Right atrium auricular region (tissue), 2 donors: Measurements from ENCODE around the gene TAP1. TPM values are rescaled to one million over a fixed set of nuclear protein-coding genes. Genes with fewer than 3 reads are reported as not detected.
A peak's percentile ranks its signal among the peaks of the same experiment; 100 is the strongest.

Experiments
- DNase-seq: peaks from one replicate; pipeline ENCODE4 v3.0.0-alpha.2; 2019; ENCODE audit warnings: low spot score
- H3K27ac ChIP-seq, 2 donors: fragments of 200-600 bp; sonication (generic); 1 replicate in 1 of 2; 2 replicates in 1 of 2; pipeline ENCODE4 v1.5.1; 2016 to 2019
- H3K27me3 ChIP-seq, 2 donors: fragments of 200-600 bp; sonication (generic); one replicate each; pipeline versions ENCODE4 v1.5.1 to v1.6.0; 2017 to 2019
- H3K36me3 ChIP-seq: fragments of 200-600 bp; sonication (generic); one replicate; pipeline ENCODE4 v1.5.1; 2016
- H3K4me1 ChIP-seq, 2 donors: fragments of 200-600 bp; sonication (generic); one replicate each; pipeline versions ENCODE4 v1.5.1 to v1.6.0; 2017 to 2019
- H3K4me3 ChIP-seq, 2 donors: fragments of 200-600 bp; sonication (generic); 1 replicate in 1 of 2; 2 replicates in 1 of 2; pipeline ENCODE4 v1.5.1; 2017 to 2019; ENCODE audit warnings: mild to moderate bottlenecking in 1 of 2, moderate library complexity in 1 of 2
- H3K9me3 ChIP-seq, 2 donors: fragments of 200-600 bp; sonication (generic); one replicate each; pipeline ENCODE4 v1.5.1; 2019
- total RNA-seq, 2 donors: library from RNA; depleted of rRNA; stranded (reverse); fragments of >200 nt; gene quantifications; one replicate each; pipeline ENCODE4 v1.1.0, GENCODE V29; 2016
- TF ChIP-seq, protein P1 (sequence below), 2 donors: fragments of 200-600 bp; sonication (generic); IDR thresholded peaks; one replicate each; pipeline ENCODE4 v1.5.1; 2019; ENCODE audit warnings: antibody characterized with exemption in 2 of 2

The TAP1 gene
- total RNA-seq, 2 donors from 2014 or later: 11.9 to 26.5 TPM

DNA sequence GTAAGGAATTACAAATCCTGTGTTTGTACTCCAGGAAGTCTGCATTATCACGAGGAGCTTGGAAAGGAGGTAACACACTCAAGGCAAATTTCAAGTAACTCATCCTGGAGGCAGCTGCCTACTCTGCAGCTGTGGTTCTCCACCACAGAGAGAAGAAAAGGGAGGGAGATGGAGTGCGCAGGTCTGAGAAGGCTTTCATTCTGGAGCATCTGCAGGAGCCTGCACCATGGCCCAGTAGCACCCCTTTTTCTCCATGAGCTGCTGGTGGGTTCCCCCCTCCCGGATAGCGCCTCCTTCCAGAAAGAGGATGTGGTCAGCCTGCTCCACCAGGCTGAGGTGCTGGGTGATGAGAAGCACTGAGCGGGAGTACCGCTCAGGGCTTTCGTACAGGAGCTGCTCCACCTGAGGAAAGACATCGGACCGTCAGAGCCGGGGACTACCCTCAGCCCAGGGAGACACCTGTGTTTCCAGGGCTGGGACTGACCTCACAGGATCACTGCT lies 8.1 kb downstream of the TAP1 start:
- no peak for DNase-seq
- TF ChIP-seq, protein P1, sequence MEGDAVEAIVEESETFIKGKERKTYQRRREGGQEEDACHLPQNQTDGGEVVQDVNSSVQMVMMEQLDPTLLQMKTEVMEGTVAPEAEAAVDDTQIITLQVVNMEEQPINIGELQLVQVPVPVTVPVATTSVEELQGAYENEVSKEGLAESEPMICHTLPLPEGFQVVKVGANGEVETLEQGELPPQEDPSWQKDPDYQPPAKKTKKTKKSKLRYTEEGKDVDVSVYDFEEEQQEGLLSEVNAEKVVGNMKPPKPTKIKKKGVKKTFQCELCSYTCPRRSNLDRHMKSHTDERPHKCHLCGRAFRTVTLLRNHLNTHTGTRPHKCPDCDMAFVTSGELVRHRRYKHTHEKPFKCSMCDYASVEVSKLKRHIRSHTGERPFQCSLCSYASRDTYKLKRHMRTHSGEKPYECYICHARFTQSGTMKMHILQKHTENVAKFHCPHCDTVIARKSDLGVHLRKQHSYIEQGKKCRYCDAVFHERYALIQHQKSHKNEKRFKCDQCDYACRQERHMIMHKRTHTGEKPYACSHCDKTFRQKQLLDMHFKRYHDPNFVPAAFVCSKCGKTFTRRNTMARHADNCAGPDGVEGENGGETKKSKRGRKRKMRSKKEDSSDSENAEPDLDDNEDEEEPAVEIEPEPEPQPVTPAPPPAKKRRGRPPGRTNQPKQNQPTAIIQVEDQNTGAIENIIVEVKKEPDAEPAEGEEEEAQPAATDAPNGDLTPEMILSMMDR (IDR thresholded peaks at IDR 0.05): no peak
- no peak overlapping the region for H3K4me3 ChIP-seq
- no peaks in the 10 kb centered on the region for H3K9me3 ChIP-seq
- no peaks in the 10 kb centered on the region for H3K27me3 ChIP-seq
- peaks cover 0 to 25% of the 10 kb centered on the region in 2 donors for H3K4me1 ChIP-seq
- H3K36me3 ChIP-seq: peaks cover 56% of the 10 kb centered on the region
- H3K27ac ChIP-seq: peak overlapping the region; percentile 94 to 95

DNA sequence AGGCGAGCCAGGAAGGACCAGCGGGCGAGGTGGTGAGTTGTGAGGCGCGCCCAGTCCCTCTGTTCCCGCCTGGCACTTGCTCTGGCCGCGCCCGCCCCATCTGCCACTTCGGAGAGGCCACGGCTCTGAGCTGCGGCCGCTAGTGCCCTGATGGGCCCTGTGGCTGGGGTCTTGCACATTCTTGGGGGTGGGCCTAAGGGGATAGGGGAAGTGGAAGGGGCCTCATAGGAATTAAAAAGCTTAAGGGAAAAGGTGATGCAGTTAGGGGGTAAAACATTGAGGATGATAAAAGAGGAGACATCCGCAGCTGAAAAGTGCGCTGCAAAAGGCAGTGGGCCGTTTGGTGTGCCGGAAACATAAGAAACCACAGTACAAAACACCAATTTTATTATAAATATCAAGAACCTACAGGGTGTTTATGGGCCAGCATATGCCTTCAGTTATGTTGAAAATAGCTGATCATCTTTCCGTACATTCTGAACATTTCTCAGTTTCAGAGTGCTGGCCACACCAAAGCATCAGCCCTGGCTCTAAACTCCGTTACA lies 8.6 kb downstream of the TAP1 start:
- DNase-seq: no peak
- TF ChIP-seq, protein P1 (IDR thresholded peaks at IDR 0.05): no peak
- Histone ChIP-seq H3K9me3 (no peaks in the 10 kb centered on the region), H3K27ac (peak overlapping the region; percentile 94 to 95), H3K36me3 (peaks cover 50% of the 10 kb centered on the region), H3K4me1 (peaks cover 0 to 25% of the 10 kb centered on the region in 2 donors), H3K4me3 (peak overlapping the region; percentile 70 to 73), H3K27me3 (no peaks in the 10 kb centered on the region)

DNA sequence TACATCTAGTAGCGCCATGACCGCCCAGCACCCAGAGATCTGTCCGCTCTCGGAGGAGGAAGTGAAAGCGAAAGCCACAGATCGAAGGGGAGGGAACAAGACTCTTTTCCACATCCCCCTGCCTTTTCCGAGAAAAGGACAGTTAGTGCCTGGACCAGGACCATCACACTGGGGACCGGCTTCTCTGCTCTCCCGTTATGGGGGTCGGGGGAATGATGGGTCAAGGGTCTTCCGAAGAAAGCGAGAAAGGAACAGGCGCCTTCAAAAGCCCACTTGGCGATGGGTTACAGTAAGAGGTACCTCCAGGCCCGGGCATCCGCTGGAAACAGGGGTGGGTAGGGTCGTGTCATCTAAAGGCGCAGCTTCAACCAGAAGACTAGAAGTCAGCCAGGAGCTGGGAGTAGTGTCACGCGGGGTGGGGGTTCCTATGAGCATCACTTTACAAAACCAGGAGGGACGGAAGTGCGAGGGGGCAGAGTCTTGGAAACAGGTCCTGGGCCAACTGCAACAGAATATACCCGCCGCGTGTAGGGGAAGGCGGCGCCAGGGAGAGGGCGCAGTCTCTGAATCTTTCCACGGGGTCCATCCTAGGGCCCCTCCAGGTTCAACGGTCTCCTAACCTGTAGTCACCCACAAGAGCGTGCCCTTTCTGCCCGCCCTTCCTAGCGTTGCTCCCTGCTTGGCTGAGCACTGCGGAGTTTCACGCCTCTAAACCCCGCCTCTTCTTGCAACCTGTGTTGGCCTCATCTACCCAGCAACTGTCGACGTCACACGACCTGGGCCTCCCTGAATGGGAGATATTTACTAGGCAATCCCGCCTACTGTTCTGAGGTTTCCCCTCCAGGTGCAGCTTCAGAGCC lies 9.3 kb downstream of the TAP1 start, which contains the start of gene PSMB8:
PSMB8 (minus strand) TSS at position 69 of the 860 bp plus-strand sequence; CDS start at position 18, 51 bp downstream.
- TF ChIP-seq, protein P1 (IDR thresholded peaks at IDR 0.05): peak; percentile 26 to 51
- H3K36me3 ChIP-seq: peaks cover 48% of the 10 kb centered on the region

DNA sequence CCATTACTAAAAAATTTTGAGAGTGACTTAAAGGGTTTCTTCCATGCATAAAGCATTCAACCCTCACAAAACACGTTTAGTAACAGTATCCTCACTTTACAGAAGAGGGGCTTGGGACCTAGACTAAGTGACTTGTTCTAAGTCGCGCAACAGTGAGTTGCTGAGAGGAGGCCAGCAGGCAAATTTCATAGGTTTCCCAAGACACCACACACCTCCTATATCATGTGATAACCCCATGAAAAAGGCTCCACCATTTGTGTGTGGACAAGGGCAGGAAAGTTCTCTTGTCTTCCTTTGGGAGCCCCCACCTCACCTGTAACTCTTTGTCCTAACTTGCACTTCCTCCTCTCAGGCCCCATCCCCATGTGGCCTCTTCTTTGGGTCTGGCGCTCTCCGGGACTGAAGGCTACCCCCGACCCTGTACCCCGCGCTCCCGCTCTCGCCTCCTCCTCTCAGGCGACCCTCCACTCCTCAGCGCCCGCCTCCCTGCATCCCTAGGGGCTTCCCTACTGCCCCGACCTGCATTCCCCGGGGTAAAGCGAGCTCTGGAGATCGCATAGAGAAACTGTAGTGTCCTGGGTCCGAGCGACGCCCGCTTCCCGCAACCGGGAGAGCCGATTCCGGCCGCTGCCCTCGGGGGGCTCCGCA lies 10.0 kb downstream of the TAP1 start:
- no peaks in the 10 kb centered on the region for H3K9me3 ChIP-seq
- peak overlapping the region; percentile 70 to 73 for H3K4me3 ChIP-seq
- peaks cover 0 to 30% of the 10 kb centered on the region in 2 donors for H3K4me1 ChIP-seq
- no peak for DNase-seq
- H3K36me3 ChIP-seq: peaks cover 40% of the 10 kb centered on the region
- TF ChIP-seq, protein P1 (IDR thresholded peaks at IDR 0.05): no peak
- H3K27ac ChIP-seq: peak overlapping the region; percentile 94 to 95
- H3K27me3 ChIP-seq: no peaks in the 10 kb centered on the region

More for the DNA sequence above, 9.3 kb downstream of the TAP1 start, which contains the start of gene PSMB8:
- peak; percentile 98 for DNase-seq
- Histone ChIP-seq H3K27ac (peak within 1 kb of the TSS; percentile 94 to 95), H3K9me3 (no peaks in the 10 kb centered on the region), H3K4me3 (peak within 1 kb of the TSS; percentile 70 to 73), H3K27me3 (no peaks in the 10 kb centered on the region), H3K4me1 (peaks cover 0 to 25% of the 10 kb centered on the region in 2 donors)

- Histone ChIP-seq H3K27ac (peak overlapping the region; percentile 94 to 95), H3K9me3 (no peaks in the 10 kb centered on the region), H3K4me3 (no peak overlapping the region), H3K4me1 (peaks cover 0 to 33% of the 10 kb centered on the region in 2 donors), H3K27me3 (no peaks in the 10 kb centered on the region), H3K36me3 (peaks cover 33% of the 10 kb centered on the region)
- no peak for DNase-seq
- TF ChIP-seq, protein P1 (IDR thresholded peaks at IDR 0.05): no peak
These were observed 10.8 kb downstream of the TAP1 start for GRCh38 chr6:32842690-32843089.
